ENCODE data around the gene GFRA4.

DNA sequence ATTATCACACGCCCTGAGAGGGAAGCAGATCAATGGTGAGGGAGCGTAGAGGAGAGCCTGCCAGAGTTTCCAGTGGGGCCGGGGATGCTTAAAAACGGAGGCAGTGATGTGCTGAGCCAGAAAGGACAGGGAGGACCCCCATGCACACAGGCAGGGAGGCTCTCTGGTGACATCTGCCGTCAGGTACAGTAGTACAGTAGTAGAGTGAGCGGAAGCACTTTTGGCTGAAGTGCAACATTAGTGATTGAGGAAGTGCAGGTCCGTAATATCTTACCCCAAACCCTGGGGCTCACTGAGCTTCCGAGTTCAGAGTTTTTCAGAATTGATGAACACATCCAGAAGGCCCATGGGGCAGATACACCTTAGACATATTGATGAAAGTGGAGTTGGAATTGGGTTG, 42.1 kb downstream of the GFRA4 start:
- TF ChIP-seq, protein P1, sequence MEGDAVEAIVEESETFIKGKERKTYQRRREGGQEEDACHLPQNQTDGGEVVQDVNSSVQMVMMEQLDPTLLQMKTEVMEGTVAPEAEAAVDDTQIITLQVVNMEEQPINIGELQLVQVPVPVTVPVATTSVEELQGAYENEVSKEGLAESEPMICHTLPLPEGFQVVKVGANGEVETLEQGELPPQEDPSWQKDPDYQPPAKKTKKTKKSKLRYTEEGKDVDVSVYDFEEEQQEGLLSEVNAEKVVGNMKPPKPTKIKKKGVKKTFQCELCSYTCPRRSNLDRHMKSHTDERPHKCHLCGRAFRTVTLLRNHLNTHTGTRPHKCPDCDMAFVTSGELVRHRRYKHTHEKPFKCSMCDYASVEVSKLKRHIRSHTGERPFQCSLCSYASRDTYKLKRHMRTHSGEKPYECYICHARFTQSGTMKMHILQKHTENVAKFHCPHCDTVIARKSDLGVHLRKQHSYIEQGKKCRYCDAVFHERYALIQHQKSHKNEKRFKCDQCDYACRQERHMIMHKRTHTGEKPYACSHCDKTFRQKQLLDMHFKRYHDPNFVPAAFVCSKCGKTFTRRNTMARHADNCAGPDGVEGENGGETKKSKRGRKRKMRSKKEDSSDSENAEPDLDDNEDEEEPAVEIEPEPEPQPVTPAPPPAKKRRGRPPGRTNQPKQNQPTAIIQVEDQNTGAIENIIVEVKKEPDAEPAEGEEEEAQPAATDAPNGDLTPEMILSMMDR (conservative IDR thresholded peaks at IDR 0.05; ENCODE audit: low read depth, low read length), result no peak
- no peak for TF ChIP-seq EZH2 (IDR thresholded peaks at IDR 0.05; ENCODE audit: borderline replicate concordance, low read depth, low read length, poor library complexity, severe bottlenecking)

Data from A673 (cell line).